ENCODE measurements around the gene PAPPA. TPM values are rescaled to one million over a fixed set of nuclear protein-coding genes. Genes with fewer than 3 reads are reported as not detected.

The PAPPA gene
- total and polyA plus RNA-seq, 2 of the 8 experiments (the other 6 are each of a cell fraction or from before 2014, with no cell fraction given): 0.18 to 0.63 TPM

DNA sequence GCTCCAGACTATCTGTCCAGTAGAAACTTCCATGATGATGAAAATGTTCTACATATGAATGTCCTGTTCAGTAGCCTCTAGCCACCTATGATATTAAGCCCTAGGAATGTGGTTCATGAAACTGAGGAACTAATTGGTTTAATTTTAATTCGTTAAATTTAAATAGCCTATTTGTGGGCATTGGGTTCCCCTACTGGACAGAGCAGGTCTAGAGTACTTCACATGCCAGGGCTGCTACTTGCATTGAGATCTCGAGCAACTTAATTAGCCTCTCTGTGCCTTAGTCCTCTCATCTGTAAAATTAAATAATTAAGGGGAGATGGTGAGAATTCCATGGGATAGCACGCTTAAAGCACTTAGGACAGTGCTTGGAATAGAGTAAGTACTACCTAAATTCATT, 160.0 kb downstream of the PAPPA start:
- H2BK12ac ChIP-seq (ENCODE audit: low read depth, low read length): no peak overlapping the region
- H3K23me2 ChIP-seq (ENCODE audit: low read depth, low read length): no peaks in the 10 kb centered on the region
- no peaks in the 10 kb centered on the region for H3K79me2 ChIP-seq (ENCODE audit: control insufficient read depth in 1 of 2, insufficient read depth in 2 of 2, low read length in 2 of 2)
- no peaks in the 10 kb centered on the region for H3K79me1 ChIP-seq (ENCODE audit: low read depth, low read length)
- H3K4me1 ChIP-seq (replicated peaks in 1 of 4; ENCODE audit: control insufficient read depth in 3 of 4, insufficient read depth in 4 of 4, low read length in 3 of 4): no peaks in the 10 kb centered on the region
- H2AFZ ChIP-seq (ENCODE audit: low read length): no peak overlapping the region
- no peak overlapping the region for H3K14ac ChIP-seq (ENCODE audit: insufficient read length)
- no peaks in the 10 kb centered on the region for H4K20me1 ChIP-seq (replicated peaks in 1 of 2; ENCODE audit: control insufficient read depth in 1 of 2, insufficient read depth in 2 of 2, low read length in 2 of 2)
- no peak overlapping the region for H3K9ac ChIP-seq (replicated peaks in 1 of 4; ENCODE audit: extremely low read depth in 1 of 4, low read depth in 3 of 4, low read length in 3 of 4)
- H3K9me3 ChIP-seq (ENCODE audit: insufficient read depth in 2 of 2, low read depth in 1 of 2, low read length in 1 of 2): no peaks in the 10 kb centered on the region
- H3K27me3 ChIP-seq (replicated peaks in 1 of 4; ENCODE audit: control insufficient read depth in 3 of 4, extremely low read depth in 1 of 4, insufficient read depth in 3 of 4, low read length in 3 of 4): no peaks in the 10 kb centered on the region; a peak in 1 of 7 replicates
- H3K4me3 ChIP-seq (ENCODE audit: extremely low read depth in 1 of 4, insufficient read depth in 2 of 4, low read depth in 3 of 4, low read length in 4 of 4): no peak overlapping the region
- no peak overlapping the region for H3K4me2 ChIP-seq (ENCODE audit: insufficient read depth in 1 of 2, low read depth in 2 of 2, low read length in 2 of 2)
- no peak overlapping the region for H2BK15ac ChIP-seq (ENCODE audit: low read length)
- H4K5ac ChIP-seq (ENCODE audit: insufficient read length, low read depth, low read length): no peak overlapping the region
- H3K27ac ChIP-seq (ENCODE audit: low read depth, low read length): no peak overlapping the region
- no peak overlapping the region for H2BK120ac ChIP-seq (replicated peaks; ENCODE audit: low read depth, low read length)
- no peak overlapping the region for H3K18ac ChIP-seq (ENCODE audit: extremely low read depth, low read length)
- no peak overlapping the region for H4K91ac ChIP-seq (replicated peaks; ENCODE audit: insufficient read length, low read length)
- no peak overlapping the region for H2BK5ac ChIP-seq (ENCODE audit: low read depth, low read length)
- no peaks in the 10 kb centered on the region for H3K36me3 ChIP-seq (ENCODE audit: control insufficient read depth in 2 of 4, insufficient read depth in 4 of 4, low read length in 3 of 4)
- 92% methylated on average over 3 of the region's 3 CpGs; no CpG with 5 or more reads in 1 of the 2 experiments for WGBS, 2 experiments (ENCODE audit: extremely low coverage in 1 of 2, insufficient coverage in 1 of 2, insufficient read length in 1 of 2, insufficient replicate concordance in 2 of 2, low coverage in 1 of 2, low lambda C conversion rate in 2 of 2, missing lambda C conversion rate in 1 of 2)
- H3K56ac ChIP-seq (replicated peaks; ENCODE audit: insufficient read length, low read depth, low read length): no peak overlapping the region
- FAIRE-seq (no peak), DNase-seq (ENCODE audit: low read depth in 1 of 2, low spot score in 2 of 2) (no peak)
- H3K4ac ChIP-seq (replicated peaks; ENCODE audit: insufficient read length, low read depth, low read length): no peak overlapping the region
- H3K23ac ChIP-seq (ENCODE audit: insufficient read length): no peak overlapping the region
- no peak overlapping the region for H2AK5ac ChIP-seq (ENCODE audit: low read depth, low read length)
- TF ChIP-seq, protein P1, sequence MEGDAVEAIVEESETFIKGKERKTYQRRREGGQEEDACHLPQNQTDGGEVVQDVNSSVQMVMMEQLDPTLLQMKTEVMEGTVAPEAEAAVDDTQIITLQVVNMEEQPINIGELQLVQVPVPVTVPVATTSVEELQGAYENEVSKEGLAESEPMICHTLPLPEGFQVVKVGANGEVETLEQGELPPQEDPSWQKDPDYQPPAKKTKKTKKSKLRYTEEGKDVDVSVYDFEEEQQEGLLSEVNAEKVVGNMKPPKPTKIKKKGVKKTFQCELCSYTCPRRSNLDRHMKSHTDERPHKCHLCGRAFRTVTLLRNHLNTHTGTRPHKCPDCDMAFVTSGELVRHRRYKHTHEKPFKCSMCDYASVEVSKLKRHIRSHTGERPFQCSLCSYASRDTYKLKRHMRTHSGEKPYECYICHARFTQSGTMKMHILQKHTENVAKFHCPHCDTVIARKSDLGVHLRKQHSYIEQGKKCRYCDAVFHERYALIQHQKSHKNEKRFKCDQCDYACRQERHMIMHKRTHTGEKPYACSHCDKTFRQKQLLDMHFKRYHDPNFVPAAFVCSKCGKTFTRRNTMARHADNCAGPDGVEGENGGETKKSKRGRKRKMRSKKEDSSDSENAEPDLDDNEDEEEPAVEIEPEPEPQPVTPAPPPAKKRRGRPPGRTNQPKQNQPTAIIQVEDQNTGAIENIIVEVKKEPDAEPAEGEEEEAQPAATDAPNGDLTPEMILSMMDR (IDR thresholded peaks at IDR 0.05; ENCODE audit: control extremely low read depth in 1 of 3, insufficient read depth in 1 of 3, low read depth in 1 of 3, low read length in 3 of 3): peak in 2 of 3 experiments; percentile 22 to 30; a peak in 2 of 4 replicates
- no peak for TF ChIP-seq ZNF274 (IDR thresholded peaks at IDR 0.05; ENCODE audit: borderline replicate concordance, extremely low read depth, low read length)
- TF ChIP-seq RAD21 (IDR thresholded peaks at IDR 0.05 in 1 of 2, conservative IDR thresholded peaks at IDR 0.05 in 1 of 2; ENCODE audit: low read depth in 2 of 2, low read length in 2 of 2): peak; percentile 50 to 65
- ChIA-PET POLR2A (ENCODE audit: partially characterized antibody) (no interaction called here), CTCF (ENCODE audit: partially characterized antibody) (interaction anchor here (0.8 kb wide), 1 partner anchor 8 kb away, joined by 3 read pairs; no protein-coding TSS in a partner anchor)
- H2BK20ac ChIP-seq (ENCODE audit: low read length): no peak overlapping the region
- no peak overlapping the region for H4K8ac ChIP-seq (ENCODE audit: extremely low read depth, insufficient read depth, low read length)

All from H1 (cell line).